ENCODE results near the gene HOXA7. TPM values are rescaled to one million over a fixed set of nuclear protein-coding genes. Genes with fewer than 3 reads are reported as not detected.
A peak's percentile ranks its signal among the peaks of the same experiment; 100 is the strongest.

The HOXA7 gene
- total RNA-seq, 1 donor from 2014 or later = 34.2 TPM

DNA sequence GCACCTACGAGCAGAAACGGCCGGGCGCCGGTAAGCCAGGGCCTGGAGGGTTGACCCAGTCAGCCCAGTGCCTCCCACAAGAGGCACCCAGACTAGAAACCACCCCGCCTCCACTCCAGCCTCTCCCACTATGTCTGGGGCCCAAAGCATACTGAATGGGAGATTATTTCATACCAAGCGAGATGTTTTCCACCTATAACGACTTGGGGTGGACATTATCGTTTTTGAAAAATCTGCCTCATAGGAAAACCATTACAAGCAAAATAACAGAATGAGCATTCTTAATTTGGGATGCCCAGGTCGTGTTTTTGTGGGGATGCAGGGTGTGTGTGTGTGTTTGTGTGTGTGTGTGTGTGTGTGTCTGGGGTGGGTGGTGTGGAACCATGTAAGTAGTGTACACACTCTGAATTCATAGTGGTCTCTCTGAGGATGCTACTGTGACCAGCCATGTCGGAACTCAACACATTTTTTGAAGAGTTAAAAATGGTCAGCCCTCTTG lies 10.5 kb downstream of the HOXA7 start:
- DNase-seq (ENCODE audit: low read depth) = no peak
- TF ChIP-seq, protein P1, sequence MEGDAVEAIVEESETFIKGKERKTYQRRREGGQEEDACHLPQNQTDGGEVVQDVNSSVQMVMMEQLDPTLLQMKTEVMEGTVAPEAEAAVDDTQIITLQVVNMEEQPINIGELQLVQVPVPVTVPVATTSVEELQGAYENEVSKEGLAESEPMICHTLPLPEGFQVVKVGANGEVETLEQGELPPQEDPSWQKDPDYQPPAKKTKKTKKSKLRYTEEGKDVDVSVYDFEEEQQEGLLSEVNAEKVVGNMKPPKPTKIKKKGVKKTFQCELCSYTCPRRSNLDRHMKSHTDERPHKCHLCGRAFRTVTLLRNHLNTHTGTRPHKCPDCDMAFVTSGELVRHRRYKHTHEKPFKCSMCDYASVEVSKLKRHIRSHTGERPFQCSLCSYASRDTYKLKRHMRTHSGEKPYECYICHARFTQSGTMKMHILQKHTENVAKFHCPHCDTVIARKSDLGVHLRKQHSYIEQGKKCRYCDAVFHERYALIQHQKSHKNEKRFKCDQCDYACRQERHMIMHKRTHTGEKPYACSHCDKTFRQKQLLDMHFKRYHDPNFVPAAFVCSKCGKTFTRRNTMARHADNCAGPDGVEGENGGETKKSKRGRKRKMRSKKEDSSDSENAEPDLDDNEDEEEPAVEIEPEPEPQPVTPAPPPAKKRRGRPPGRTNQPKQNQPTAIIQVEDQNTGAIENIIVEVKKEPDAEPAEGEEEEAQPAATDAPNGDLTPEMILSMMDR (IDR thresholded peaks at IDR 0.05; ENCODE audit: insufficient read depth, low read length, poor library complexity, severe bottlenecking) = no peak
- Histone ChIP-seq H3K4me3 (ENCODE audit: low read depth, low read length) (peak overlapping the region; percentile 21), H3K27me3 (ENCODE audit: control insufficient read depth, insufficient read depth, low read length) (peaks cover 2% of the 10 kb centered on the region), H3K36me3 (ENCODE audit: control insufficient read depth, insufficient read depth, low read length) (peaks cover 3% of the 10 kb centered on the region)

DNA sequence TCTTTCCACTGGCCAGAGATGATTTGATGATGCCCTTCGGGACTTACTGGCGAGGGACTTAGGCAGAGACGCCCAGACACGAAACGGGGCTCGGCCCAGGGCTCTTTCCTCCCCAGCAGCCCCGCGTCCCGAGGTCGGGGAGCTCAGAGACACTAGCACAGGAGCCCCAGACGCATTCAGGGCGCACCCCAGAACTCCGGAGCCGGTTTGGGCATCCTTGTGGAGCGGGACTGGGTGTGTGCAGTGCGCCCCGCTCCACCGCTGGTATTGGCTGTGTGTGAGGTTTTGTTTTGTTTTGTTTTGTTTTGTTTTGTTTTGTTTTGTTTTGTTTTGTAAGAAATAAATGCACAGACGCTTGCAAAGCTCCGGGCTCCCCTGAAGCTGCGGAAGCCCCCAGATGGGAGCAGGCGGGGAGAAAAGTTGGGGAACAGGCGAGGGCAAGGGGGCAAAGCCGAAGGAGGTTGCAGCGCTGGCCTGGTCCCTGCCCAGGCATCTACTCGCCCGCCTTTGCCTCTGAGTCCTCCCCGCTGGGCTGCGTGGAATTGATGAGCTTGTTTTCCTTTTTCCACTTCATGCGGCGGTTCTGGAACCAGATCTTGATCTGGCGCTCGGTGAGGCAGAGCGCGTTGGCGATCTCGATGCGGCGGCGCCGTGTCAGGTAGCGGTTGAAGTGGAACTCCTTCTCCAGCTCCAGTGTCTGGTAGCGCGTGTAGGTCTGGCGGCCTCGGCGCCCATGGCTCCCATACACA lies 11.1 kb downstream of the HOXA7 start:
- peaks cover 3% of the 10 kb centered on the region for H3K36me3 ChIP-seq (ENCODE audit: control insufficient read depth, insufficient read depth, low read length)
- DNase-seq (ENCODE audit: low read depth) = no peak
- peaks cover 2% of the 10 kb centered on the region for H3K27me3 ChIP-seq (ENCODE audit: control insufficient read depth, insufficient read depth, low read length)
- peak overlapping the region; percentile 21 for H3K4me3 ChIP-seq (ENCODE audit: low read depth, low read length)
- TF ChIP-seq, protein P1 (IDR thresholded peaks at IDR 0.05; ENCODE audit: insufficient read depth, low read length, poor library complexity, severe bottlenecking) = no peak

DNA sequence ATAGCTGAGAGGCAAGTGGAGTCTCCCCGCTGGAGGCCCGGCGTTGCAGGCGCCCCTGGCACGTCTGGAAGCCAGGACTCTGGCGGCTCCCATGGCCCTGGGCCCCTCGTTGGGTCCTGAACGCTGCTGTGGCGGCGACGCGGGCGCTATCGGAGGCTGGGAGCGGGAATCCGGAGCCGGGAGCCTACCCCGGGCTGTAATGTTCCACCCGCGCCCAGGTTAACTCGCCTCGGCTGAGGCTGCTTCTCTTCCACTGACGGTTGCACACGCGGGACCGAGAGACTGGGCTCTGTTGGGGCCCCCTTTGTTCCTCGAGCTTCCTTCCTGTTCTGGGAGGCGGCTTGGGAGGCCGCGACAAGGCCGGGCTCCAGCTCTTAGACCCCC lies 11.7 kb downstream of the HOXA7 start:
- Histone ChIP-seq H3K27me3 (ENCODE audit: control insufficient read depth, insufficient read depth, low read length) (peaks cover 2% of the 10 kb centered on the region), H3K36me3 (ENCODE audit: control insufficient read depth, insufficient read depth, low read length) (peaks cover 3% of the 10 kb centered on the region), H3K4me3 (ENCODE audit: low read depth, low read length) (peak overlapping the region; percentile 21)
- DNase-seq (ENCODE audit: low read depth) = no peak
- TF ChIP-seq, protein P1 (IDR thresholded peaks at IDR 0.05; ENCODE audit: insufficient read depth, low read length, poor library complexity, severe bottlenecking) = no peak

DNA sequence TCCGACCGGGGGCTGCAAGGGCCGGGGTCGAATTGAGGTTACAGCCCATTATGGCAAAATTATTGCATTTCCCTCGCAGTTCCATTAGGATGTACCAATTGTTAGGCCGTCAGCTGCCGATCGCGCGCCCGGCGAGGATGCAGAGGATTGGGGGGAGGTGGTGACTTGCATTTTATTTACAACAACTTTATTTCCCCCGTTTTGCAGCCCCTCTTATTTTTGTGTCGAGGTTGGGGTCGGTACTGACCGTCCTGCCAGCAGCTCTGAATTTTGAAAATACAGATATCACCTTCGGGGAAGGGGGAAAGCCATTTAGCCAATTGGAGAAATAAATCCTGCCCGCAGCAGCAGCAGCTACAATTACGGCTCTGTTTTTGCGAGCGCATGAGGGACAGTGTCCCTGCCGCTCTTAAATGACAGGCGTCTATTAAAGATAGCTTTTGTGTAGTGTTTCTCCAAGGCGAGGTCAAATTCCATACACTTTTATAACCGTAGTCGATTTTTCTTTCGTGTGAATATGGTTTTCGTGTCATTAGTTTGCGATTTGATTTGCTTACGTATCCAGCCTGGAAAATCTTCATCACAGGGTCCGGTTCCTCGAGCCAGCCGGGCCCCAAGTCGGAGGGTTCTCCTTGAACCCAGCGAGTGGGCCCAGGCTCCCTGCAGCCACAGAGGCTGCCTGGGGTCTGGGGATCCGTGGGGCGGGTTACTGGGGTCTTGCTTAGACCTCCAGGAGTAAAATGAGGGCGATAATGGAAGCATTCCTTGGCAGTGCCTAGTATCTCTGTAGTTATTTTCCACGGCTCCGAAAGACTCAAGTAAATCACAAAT lies 12.3 kb downstream of the HOXA7 start:
- TF ChIP-seq, protein P1 (IDR thresholded peaks at IDR 0.05; ENCODE audit: insufficient read depth, low read length, poor library complexity, severe bottlenecking) = peak; percentile 67
- Histone ChIP-seq H3K4me3 (ENCODE audit: low read depth, low read length) (peak overlapping the region; percentile 28), H3K27me3 (ENCODE audit: control insufficient read depth, insufficient read depth, low read length) (peaks cover 2% of the 10 kb centered on the region), H3K36me3 (ENCODE audit: control insufficient read depth, insufficient read depth, low read length) (peaks cover 3% of the 10 kb centered on the region)
- no peak for DNase-seq (ENCODE audit: low read depth)

DNA sequence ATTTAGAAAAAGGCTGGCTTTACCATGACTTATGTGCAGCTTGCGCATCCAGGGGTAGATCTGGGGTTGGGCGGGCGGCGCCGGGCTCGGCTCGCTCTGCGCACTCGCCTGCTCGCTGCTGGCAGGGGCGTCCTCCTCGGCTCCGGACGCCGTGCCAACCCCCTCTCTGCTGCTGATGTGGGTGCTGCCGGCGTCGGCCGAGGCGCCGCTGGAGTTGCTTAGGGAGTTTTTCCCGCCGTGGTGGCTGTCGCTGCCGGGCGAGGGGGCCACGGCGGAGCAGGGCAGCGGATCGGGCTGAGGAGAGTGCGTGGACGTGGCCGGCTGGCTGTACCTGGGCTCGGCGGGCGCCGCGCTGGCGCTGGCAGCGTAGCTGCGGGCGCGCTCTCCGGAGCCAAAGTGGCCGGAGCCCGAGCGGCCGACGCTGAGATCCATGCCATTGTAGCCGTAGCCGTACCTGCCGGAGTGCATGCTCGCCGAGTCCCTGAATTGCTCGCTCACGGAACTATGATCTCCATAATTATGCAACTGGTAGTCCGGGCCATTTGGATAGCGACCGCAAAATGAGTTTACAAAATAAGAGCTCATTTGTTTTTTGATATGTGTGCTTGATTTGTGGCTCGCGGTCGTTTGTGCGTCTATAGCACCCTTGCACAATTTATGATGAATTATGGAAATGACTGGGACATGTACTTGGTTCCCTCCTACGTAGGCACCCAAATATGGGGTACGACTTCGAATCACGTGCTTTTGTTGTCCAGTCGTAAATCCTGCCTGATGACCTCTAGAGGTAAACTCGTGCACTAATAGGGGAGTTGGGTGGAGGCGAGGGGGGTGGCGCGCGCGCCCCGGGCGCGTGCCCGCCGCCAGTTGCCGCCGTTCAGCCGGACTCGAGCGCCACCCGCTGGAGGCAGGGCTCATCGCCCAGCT lies 13.2 kb downstream of the HOXA7 start, which contains the start of gene HOXA5:
HOXA5 (minus strand) TSS at position 659 of the 927 bp plus-strand sequence; CDS start at position 585, 74 bp downstream.
- peak; percentile 91 for DNase-seq (ENCODE audit: low read depth)
- Histone ChIP-seq H3K36me3 (ENCODE audit: control insufficient read depth, insufficient read depth, low read length) (peaks cover 3% of the 10 kb centered on the region), H3K4me3 (ENCODE audit: low read depth, low read length) (peak within 1 kb of the TSS; percentile 72), H3K27me3 (ENCODE audit: control insufficient read depth, insufficient read depth, low read length) (peaks cover 2% of the 10 kb centered on the region)
- TF ChIP-seq, protein P1 (IDR thresholded peaks at IDR 0.05; ENCODE audit: insufficient read depth, low read length, poor library complexity, severe bottlenecking) = no peak
